K562 (cell line): ENCODE data around the gene CNTN2. TPM values are rescaled to one million over a fixed set of nuclear protein-coding genes. Genes with fewer than 3 reads are reported as not detected.

Experiments
- ATAC-seq: fragments of 200-7000 bp; cut with Tn5 transposase; 3 replicates; pipeline ENCODE4 v1.9.1; 2020; ENCODE audit warnings: moderate library complexity
- BruUV-seq: library from RNA; stranded (reverse); fragments of 400-500 nt; replicated peaks from 2 replicates; lab custom pipeline; 2021; lab: Mats Ljungman, UMichigan
- CTCF ChIA-PET: fragments of 300-600 bp; formaldehyde crosslinking; extraction: SDS; loops from one replicate; lab custom pipeline; 2021; ENCODE audit warnings: low intra/inter-chr PET ratio; lab: Yijun Ruan, JAX
- POLR2A ChIA-PET: fragments of 300-600, 350-650 bp; sonication (Branson Sonifier 250); formaldehyde crosslinking; extraction: SDS; loops from one replicate; lab custom pipeline; 2021; ENCODE audit warnings: antibody characterized with exemption, inconsistent platforms; lab: Yijun Ruan, JAX
- DNase-seq, 4 experiments: peaks; one replicate each; pipeline versions ENCODE4 v3.0.0 to v3.0.0-alpha.2; 2011 to 2018; ENCODE audit warnings: low spot score in 3 of 4, mixed read lengths in 3 of 4; ENCODE audit errors: extremely low read depth in 1 of 4
- FAIRE-seq: peaks from 2 replicates; lab custom pipeline; 2011; peaks lifted over from hg19 to GRCh38; lab: Jason Lieb, UNC
- H2AFZ ChIP-seq: 2 replicates; pipeline ENCODE4 v1.6.0; 2011; ENCODE audit warnings: low read depth, low read length, control low read depth, inconsistent platforms
- H3K27ac ChIP-seq: fragments of 200-600 bp; 3 replicates; pipeline ENCODE4 v1.8.0; 2011; ENCODE audit warnings: low read depth, mild to moderate bottlenecking, control low read depth, inconsistent platforms, low read length, moderate library complexity, mixed read lengths; ENCODE audit errors: extremely low read depth
- H3K27me3 ChIP-seq, 2 experiments: fragments of 300-600 bp in 1 of 2; 2 replicates in 1 of 2; 3 replicates in 1 of 2; pipeline versions ENCODE4 v1.6.0 to v1.8.0; 2011; ENCODE audit warnings: inconsistent platforms in 2 of 2, low read length in 2 of 2, mild to moderate bottlenecking in 1 of 2, mixed read lengths in 1 of 2, moderate library complexity in 1 of 2; ENCODE audit not compliant: control insufficient read depth in 2 of 2, insufficient read depth in 2 of 2
- H3K36me3 ChIP-seq: fragments of 300-600 bp; 3 replicates; pipeline ENCODE4 v1.8.0; 2011; ENCODE audit warnings: mild to moderate bottlenecking, low read length, inconsistent platforms; ENCODE audit not compliant: control insufficient read depth, insufficient read depth
- H3K4me1 ChIP-seq, 2 experiments: fragments of 200-600 bp in 1 of 2; replicated peaks in 1 of 2; 2 replicates in 1 of 2; 3 replicates in 1 of 2; pipeline versions ENCODE4 v1.5.1 to v1.8.0; 2011; ENCODE audit warnings: inconsistent platforms in 2 of 2, low read length in 2 of 2, mild to moderate bottlenecking in 1 of 2, mixed read lengths in 1 of 2, moderate library complexity in 1 of 2; ENCODE audit not compliant: control insufficient read depth in 2 of 2, insufficient read depth in 2 of 2
- H3K4me2 ChIP-seq: 2 replicates; pipeline ENCODE4 v1.6.1; 2011; ENCODE audit warnings: low read length, control low read depth, inconsistent platforms, mixed read lengths; ENCODE audit not compliant: insufficient read depth
- H3K4me3 ChIP-seq: fragments of 200-600 bp; sonication (generic), shearing (Covaris generic); 2 replicates; pipeline ENCODE4 v1.5.1; 2016; ENCODE audit warnings: control low read depth, inconsistent platforms
- H3K79me2 ChIP-seq: fragments of 200-600 bp; 3 replicates; pipeline ENCODE4 v1.8.0; 2011; ENCODE audit warnings: low read length, inconsistent platforms; ENCODE audit not compliant: control insufficient read depth, insufficient read depth
- H3K9ac ChIP-seq, 2 experiments: 2 replicates each; pipeline versions ENCODE4 v1.6.0 to v1.6.1; 2011; ENCODE audit warnings: low read depth in 2 of 2, low read length in 2 of 2, control low read depth in 1 of 2, inconsistent platforms in 1 of 2, mild to moderate bottlenecking in 1 of 2, mixed read lengths in 1 of 2; ENCODE audit not compliant: insufficient read depth in 1 of 2
- H3K9me1 ChIP-seq: one replicate; pipeline ENCODE4 v1.6.0; 2011; ENCODE audit warnings: inconsistent platforms, mild to moderate bottlenecking, low read length, moderate library complexity; ENCODE audit not compliant: control insufficient read depth, insufficient read depth
- H3K9me3 ChIP-seq: replicated peaks from 2 replicates; pipeline ENCODE4 v1.5.1; 2011; ENCODE audit warnings: low read depth, low read length, inconsistent platforms; ENCODE audit not compliant: control insufficient read depth, insufficient read depth
- H4K20me1 ChIP-seq: replicated peaks from 2 replicates; pipeline ENCODE4 v1.6.1; 2011; ENCODE audit warnings: low read length, inconsistent platforms, mixed read lengths; ENCODE audit not compliant: control insufficient read depth, insufficient read depth
- CTBP1 ChIP-seq: fragments of 450-650 bp; IDR thresholded peaks from 2 replicates; pipeline ENCODE4 v1.6.1; 2016; ENCODE audit warnings: borderline replicate concordance
- FOXA1 ChIP-seq: fragments of 450-650 bp; IDR thresholded peaks from 2 replicates; pipeline ENCODE4 v1.6.1; 2016; ENCODE audit warnings: mild to moderate bottlenecking, borderline replicate concordance
- FOXK1 ChIP-seq: sonication (generic); formaldehyde crosslinking; IDR thresholded peaks from 2 replicates; pipeline ENCODE4 v1.8.0; 2022; ENCODE audit warnings: missing genetic modification reagents, mild to moderate bottlenecking, borderline replicate concordance
- IFI16 ChIP-seq: fragments of 250-450 bp; sonication (Bioruptor Pico); IDR thresholded peaks from 2 replicates; pipeline ENCODE4 v2.1.2; 2022; ENCODE audit warnings: mild to moderate bottlenecking, inconsistent platforms
- MBD2 ChIP-seq: sonication (generic); IDR thresholded peaks from 2 replicates; pipeline ENCODE4 v1.6.1; 2016; ENCODE audit warnings: low read depth, borderline replicate concordance
- NFYB ChIP-seq: IDR thresholded peaks from 2 replicates; pipeline ENCODE4 v1.6.1; 2011; ENCODE audit warnings: mild to moderate bottlenecking, moderate library complexity; ENCODE audit not compliant: insufficient read length; ENCODE audit errors: extremely low read depth
- NUFIP1 ChIP-seq: fragments of 450-650 bp; IDR thresholded peaks from 2 replicates; pipeline ENCODE4 v1.6.1; 2018; ENCODE audit not compliant: partially characterized antibody
- PHF21A ChIP-seq: fragments of 450-650 bp; IDR thresholded peaks from 2 replicates; pipeline ENCODE4 v1.6.1; 2017; ENCODE audit warnings: low read depth, borderline replicate concordance
- PHF8 ChIP-seq: fragments of 200-600 bp; sonication (generic); IDR thresholded peaks from 2 replicates; pipeline ENCODE4 v1.6.1; 2012; ENCODE audit warnings: mixed run types, mild to moderate bottlenecking, inconsistent platforms, low read length, moderate library complexity, borderline replicate concordance
- POLR2G ChIP-seq: fragments of 200-400 bp; formaldehyde crosslinking; IDR thresholded peaks from 2 replicates; pipeline ENCODE4 v1.6.1; 2017; ENCODE audit warnings: low read depth, mild to moderate bottlenecking, antibody characterized with exemption, low read length, moderate library complexity
- RHOXF2B ChIP-seq: fragments of 250-450 bp; sonication (Bioruptor Pico); conservative IDR thresholded peaks from 2 replicates; pipeline ENCODE4 v1.5.1; 2021
- SRSF3 ChIP-seq: fragments of 200-400 bp; formaldehyde crosslinking; IDR thresholded peaks from 2 replicates; pipeline ENCODE4 v1.6.1; 2016; ENCODE audit warnings: mild to moderate bottlenecking, low read length, moderate library complexity; ENCODE audit not compliant: insufficient read depth
- ZNF316 ChIP-seq: fragments of 450-650 bp; IDR thresholded peaks from 2 replicates; pipeline ENCODE4 v1.6.1; 2016
- WGBS: fragments of 100-300 bp; shearing (Covaris generic); methylation state at CpG from one replicate; pipeline ENCODE4 v1.1.6; 2016; ENCODE audit warnings: low coverage, mixed read lengths; ENCODE audit not compliant: insufficient coverage; ENCODE audit errors: missing lambda C conversion rate; 5-methylcytosine and 5-hydroxymethylcytosine counted together
- in situ Hi-C: fragments of 300-500 bp; cut with MboI; formaldehyde crosslinking; loops from 4 replicates; pipeline ENCODE4 v1.15.0; 2018; ENCODE audit warnings: inconsistent platforms, mixed read lengths
- intact Hi-C: fragments of 100-400 bp; cut with micrococcal nuclease; formaldehyde crosslinking; loops from 2 replicates; pipeline ENCODE4 v1.14.2; 2022
- polyA plus RNA-seq, 8 experiments: library from polyadenylated mRNA; depleted of rRNA in 4 of 8; stranded (reverse) in 5 of 8; unstranded in 3 of 8; fragments of >200 nt; fragmentation: Nextera tagmentation in 2 of 8; fragmentation: Illumina TruSeq in 1 of 8; extraction: Ambion mirVana in 2 of 8; extraction: Trizol in 1 of 8; gene quantifications; 2 replicates each; pipeline versions ENCODE4 v1.2.1 to v1.2.3, GENCODE V29; 2011 to 2014; ENCODE audit warnings: inconsistent platforms in 1 of 8, missing spikeins in 1 of 8
- total RNA-seq, 7 experiments: library from RNA; depleted of rRNA in 6 of 7; stranded (reverse); fragments of >200 nt in 6 of 7; fragmentation: Illumina TruSeq in 2 of 7; extraction: Trizol in 2 of 7; gene quantifications; 2 replicates each; pipeline versions ENCODE4 v1.2.1 to v1.2.3, GENCODE V29; 2011 to 2021; ENCODE audit warnings: low replicate concordance in 1 of 7
- TF ChIP-seq, protein P1 (sequence below): fragments of 150-350 bp; IDR thresholded peaks from 2 replicates; pipeline ENCODE4 v1.6.1; 2014; ENCODE audit warnings: low read depth, mild to moderate bottlenecking, low read length, borderline replicate concordance
- TF ChIP-seq, protein P2 (sequence below), 2 experiments: fragments of 450-650 bp in 1 of 2; sonication (generic) in 1 of 2; formaldehyde crosslinking; conservative IDR thresholded peaks; 2 replicates each; pipeline versions ENCODE4 v1.4.0 to v1.8.1; 2020 to 2022; ENCODE audit warnings: mild to moderate bottlenecking in 1 of 2, missing genetic modification reagents in 1 of 2
- TF ChIP-seq, protein P3 (sequence below): conservative IDR thresholded peaks from 2 replicates; pipeline ENCODE4 v1.6.1; 2011; ENCODE audit warnings: low read depth, mild to moderate bottlenecking, low read length; ENCODE audit not compliant: control insufficient read depth
- TF ChIP-seq, protein P4 (sequence below): fragments of 450-650 bp; formaldehyde crosslinking; conservative IDR thresholded peaks from 2 replicates; pipeline ENCODE4 v1.4.0; 2022; ENCODE audit warnings: mild to moderate bottlenecking, missing genetic modification characterization

CNTN2 gene
- total and polyA plus RNA-seq, 9 of the 15 experiments (the other 6 are each of a cell fraction or from before 2014, with no cell fraction given): not detected

DNA sequence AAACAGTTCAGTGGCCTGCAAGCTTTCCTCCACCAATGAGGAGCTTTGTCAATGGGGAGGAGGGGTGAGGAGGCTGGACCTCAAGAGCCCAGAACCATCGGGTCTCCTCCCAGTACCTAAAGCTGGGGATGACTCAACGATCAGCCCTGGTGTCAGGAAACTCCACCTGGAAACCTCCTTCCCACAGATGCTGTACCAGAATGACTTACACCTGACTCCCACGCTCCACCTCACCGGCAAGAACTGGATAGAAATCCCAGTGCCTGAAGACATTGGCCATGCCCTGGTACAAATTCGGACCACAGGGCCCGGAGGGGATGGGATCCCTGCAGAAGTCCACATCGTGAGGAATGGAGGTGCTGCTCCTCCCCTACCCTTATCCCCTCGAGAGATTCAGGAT, 29.9 kb downstream of the CNTN2 start:
- Histone ChIP-seq H3K9ac (no peak overlapping the region), H3K4me3 (no peak overlapping the region), H3K27me3 (peaks cover 46 to 72% of the 10 kb centered on the region in 2 experiments), H3K4me1 (peaks cover 7 to 12% of the 10 kb centered on the region in 2 experiments; a peak in 1 of 5 replicates), H3K4me2 (no peak overlapping the region), H3K36me3 (no peaks in the 10 kb centered on the region), H3K9me3 (no peaks in the 10 kb centered on the region), H2AFZ (no peak overlapping the region), H4K20me1 (peaks cover 20% of the 10 kb centered on the region; the same call in 1 of the 2 replicates), H3K9me1 (no peaks in the 10 kb centered on the region), H3K27ac (no peak overlapping the region), H3K79me2 (no peaks in the 10 kb centered on the region)
- WGBS: 5% methylated on average over 8 of the region's 8 CpGs
- POLR2A ChIA-PET: interaction anchor here (0.6 to 1.7 kb wide), 5 partner anchors 9 to 1531 kb away, joined by 3 to 7 read pairs (median 3); partner anchors contain the start of gene TMEM81
- no peak for ATAC-seq
- DNase-seq: peak in 2 of 4 experiments; percentile 17 to 33
- intact Hi-C loops: no loop called here
- BruUV-seq: no TSS peak
- FAIRE-seq: no peak
- CTCF ChIA-PET: no interaction called here
- in situ Hi-C loops: no loop called here
- no peak for TF ChIP-seq NUFIP1
- TF ChIP-seq, protein P1, sequence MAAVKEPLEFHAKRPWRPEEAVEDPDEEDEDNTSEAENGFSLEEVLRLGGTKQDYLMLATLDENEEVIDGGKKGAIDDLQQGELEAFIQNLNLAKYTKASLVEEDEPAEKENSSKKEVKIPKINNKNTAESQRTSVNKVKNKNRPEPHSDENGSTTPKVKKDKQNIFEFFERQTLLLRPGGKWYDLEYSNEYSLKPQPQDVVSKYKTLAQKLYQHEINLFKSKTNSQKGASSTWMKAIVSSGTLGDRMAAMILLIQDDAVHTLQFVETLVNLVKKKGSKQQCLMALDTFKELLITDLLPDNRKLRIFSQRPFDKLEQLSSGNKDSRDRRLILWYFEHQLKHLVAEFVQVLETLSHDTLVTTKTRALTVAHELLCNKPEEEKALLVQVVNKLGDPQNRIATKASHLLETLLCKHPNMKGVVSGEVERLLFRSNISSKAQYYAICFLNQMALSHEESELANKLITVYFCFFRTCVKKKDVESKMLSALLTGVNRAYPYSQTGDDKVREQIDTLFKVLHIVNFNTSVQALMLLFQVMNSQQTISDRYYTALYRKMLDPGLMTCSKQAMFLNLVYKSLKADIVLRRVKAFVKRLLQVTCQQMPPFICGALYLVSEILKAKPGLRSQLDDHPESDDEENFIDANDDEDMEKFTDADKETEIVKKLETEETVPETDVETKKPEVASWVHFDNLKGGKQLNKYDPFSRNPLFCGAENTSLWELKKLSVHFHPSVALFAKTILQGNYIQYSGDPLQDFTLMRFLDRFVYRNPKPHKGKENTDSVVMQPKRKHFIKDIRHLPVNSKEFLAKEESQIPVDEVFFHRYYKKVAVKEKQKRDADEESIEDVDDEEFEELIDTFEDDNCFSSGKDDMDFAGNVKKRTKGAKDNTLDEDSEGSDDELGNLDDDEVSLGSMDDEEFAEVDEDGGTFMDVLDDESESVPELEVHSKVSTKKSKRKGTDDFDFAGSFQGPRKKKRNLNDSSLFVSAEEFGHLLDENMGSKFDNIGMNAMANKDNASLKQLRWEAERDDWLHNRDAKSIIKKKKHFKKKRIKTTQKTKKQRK: no peak
- no peak for TF ChIP-seq RHOXF2B (CRISPR knock-in tag)
- TF ChIP-seq, protein P2, sequence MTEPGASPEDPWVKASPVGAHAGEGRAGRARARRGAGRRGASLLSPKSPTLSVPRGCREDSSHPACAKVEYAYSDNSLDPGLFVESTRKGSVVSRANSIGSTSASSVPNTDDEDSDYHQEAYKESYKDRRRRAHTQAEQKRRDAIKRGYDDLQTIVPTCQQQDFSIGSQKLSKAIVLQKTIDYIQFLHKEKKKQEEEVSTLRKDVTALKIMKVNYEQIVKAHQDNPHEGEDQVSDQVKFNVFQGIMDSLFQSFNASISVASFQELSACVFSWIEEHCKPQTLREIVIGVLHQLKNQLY (CRISPR knock-in tag; conservative IDR thresholded peaks at IDR 0.05): no peak
- TF ChIP-seq, protein P3, sequence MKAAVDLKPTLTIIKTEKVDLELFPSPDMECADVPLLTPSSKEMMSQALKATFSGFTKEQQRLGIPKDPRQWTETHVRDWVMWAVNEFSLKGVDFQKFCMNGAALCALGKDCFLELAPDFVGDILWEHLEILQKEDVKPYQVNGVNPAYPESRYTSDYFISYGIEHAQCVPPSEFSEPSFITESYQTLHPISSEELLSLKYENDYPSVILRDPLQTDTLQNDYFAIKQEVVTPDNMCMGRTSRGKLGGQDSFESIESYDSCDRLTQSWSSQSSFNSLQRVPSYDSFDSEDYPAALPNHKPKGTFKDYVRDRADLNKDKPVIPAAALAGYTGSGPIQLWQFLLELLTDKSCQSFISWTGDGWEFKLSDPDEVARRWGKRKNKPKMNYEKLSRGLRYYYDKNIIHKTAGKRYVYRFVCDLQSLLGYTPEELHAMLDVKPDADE: no peak
- no peak for TF ChIP-seq PHF21A
- TF ChIP-seq SRSF3: no peak
- no peak for TF ChIP-seq NFYB
- TF ChIP-seq, protein P4, sequence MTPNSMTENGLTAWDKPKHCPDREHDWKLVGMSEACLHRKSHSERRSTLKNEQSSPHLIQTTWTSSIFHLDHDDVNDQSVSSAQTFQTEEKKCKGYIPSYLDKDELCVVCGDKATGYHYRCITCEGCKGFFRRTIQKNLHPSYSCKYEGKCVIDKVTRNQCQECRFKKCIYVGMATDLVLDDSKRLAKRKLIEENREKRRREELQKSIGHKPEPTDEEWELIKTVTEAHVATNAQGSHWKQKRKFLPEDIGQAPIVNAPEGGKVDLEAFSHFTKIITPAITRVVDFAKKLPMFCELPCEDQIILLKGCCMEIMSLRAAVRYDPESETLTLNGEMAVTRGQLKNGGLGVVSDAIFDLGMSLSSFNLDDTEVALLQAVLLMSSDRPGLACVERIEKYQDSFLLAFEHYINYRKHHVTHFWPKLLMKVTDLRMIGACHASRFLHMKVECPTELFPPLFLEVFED (CRISPR knock-in tag): no peak
- TF ChIP-seq MBD2: no peak
- no peak for TF ChIP-seq IFI16 (CRISPR knock-in tag)
- no peak for TF ChIP-seq FOXK1
- TF ChIP-seq PHF8: no peak
- no peak for TF ChIP-seq FOXA1
- TF ChIP-seq ZNF316: no peak
- no peak for TF ChIP-seq CTBP1
- TF ChIP-seq POLR2G: no peak
